ENCODE results near the gene ARAP2. TPM values are rescaled to one million over a fixed set of nuclear protein-coding genes. Genes with fewer than 3 reads are reported as not detected.
A peak's percentile ranks its signal among the peaks of the same experiment; 100 is the strongest.

ARAP2 gene
- total RNA-seq, 2 donors from 2014 or later, result 24.5 to 90.8 TPM

- ATAC-seq, result no peak
- Mint-ChIP-seq H3K36me3 (peaks cover 0 to 19% of the 10 kb centered on the region in 2 donors), H3K27ac (peak overlapping the region; percentile 48 to 88)
These were observed 25.3 kb upstream of the ARAP2 start for GRCh38 chr4:36269533-36270173.

GRCh38 chr4:36269101-36269500, 24.8 kb upstream of the ARAP2 start:
- Mint-ChIP-seq H3K36me3 (peaks cover 0 to 19% of the 10 kb centered on the region in 2 donors), H3K27ac (peak overlapping the region; percentile 48 to 88)
- no peak for DNase-seq (ENCODE audit: low spot score in 2 of 2)

More at GRCh38 chr4:36269533-36270173, 25.3 kb upstream of the ARAP2 start:
- peaks cover 0 to 15% of the 10 kb centered on the region in 2 donors for H3K9me3 Mint-ChIP-seq
- DNase-seq (ENCODE audit: low spot score in 2 of 2), result no peak

GRCh38 chr4:36267486-36268268, 23.4 kb upstream of the ARAP2 start:
- DNase-seq (ENCODE audit: low spot score in 2 of 2) (no peak), ATAC-seq (peak in 1 of 2 donors; percentile 45)
- Mint-ChIP-seq H3K36me3 (peaks cover 0 to 19% of the 10 kb centered on the region in 2 donors), H3K9me3 (peaks cover 0 to 15% of the 10 kb centered on the region in 2 donors), H3K27ac (peak overlapping the region in 1 of 2 donors; percentile 14)

More at GRCh38 chr4:36269101-36269500, 24.8 kb upstream of the ARAP2 start:
- H3K9me3 Mint-ChIP-seq, result peaks cover 0 to 15% of the 10 kb centered on the region in 2 donors
- peak; percentile 81 to 95 for ATAC-seq

GRCh38 chr4:36264207-36264826, 20.0 kb upstream of the ARAP2 start:
- Mint-ChIP-seq H3K36me3 (peaks cover 0 to 25% of the 10 kb centered on the region in 2 donors), H3K9me3 (peaks cover 0 to 15% of the 10 kb centered on the region in 2 donors), H3K27ac (no peak overlapping the region)
- peak in 1 of 2 donors; percentile 27 for ATAC-seq
- DNase-seq (ENCODE audit: low spot score in 2 of 2), result no peak

- peaks cover 0 to 8% of the 10 kb centered on the region in 2 donors for H3K9me3 Mint-ChIP-seq
- peaks cover 0 to 17% of the 10 kb centered on the region in 2 donors for H3K36me3 Mint-ChIP-seq
- no peak for ATAC-seq
- no peak for DNase-seq (ENCODE audit: low spot score in 2 of 2)
- no peak overlapping the region for H3K27ac Mint-ChIP-seq
These were observed 16.4 kb upstream of the ARAP2 start for GRCh38 chr4:36260731-36261130.

GRCh38 chr4:36256398-36256891, 12.1 kb upstream of the ARAP2 start:
- DNase-seq (ENCODE audit: low spot score in 2 of 2) (peak in 1 of 2 donors; percentile 38), ATAC-seq (peak; percentile 55 to 57)
- peaks cover 0 to 12% of the 10 kb centered on the region in 2 donors for H3K36me3 Mint-ChIP-seq
- H3K9me3 Mint-ChIP-seq, result peaks cover 0 to 4% of the 10 kb centered on the region in 2 donors
- peak overlapping the region; percentile 79 to 97 for H3K27ac Mint-ChIP-seq

GRCh38 chr4:36255577-36255976, 11.3 kb upstream of the ARAP2 start:
- DNase-seq (ENCODE audit: low spot score in 2 of 2) (peak in 1 of 2 donors; percentile 40), ATAC-seq (peak; percentile 94 to 96)
- peaks cover 0 to 6% of the 10 kb centered on the region in 2 donors for H3K36me3 Mint-ChIP-seq
- peak overlapping the region; percentile 79 to 97 for H3K27ac Mint-ChIP-seq
- peaks cover 0 to 4% of the 10 kb centered on the region in 2 donors for H3K9me3 Mint-ChIP-seq

GRCh38 chr4:36254371-36254770, 10.1 kb upstream of the ARAP2 start:
- ATAC-seq, result no peak
- peak overlapping the region; percentile 26 to 79 for H3K27ac Mint-ChIP-seq
- peaks cover 0 to 4% of the 10 kb centered on the region in 2 donors for H3K9me3 Mint-ChIP-seq
- no peak for DNase-seq (ENCODE audit: low spot score in 2 of 2)
- peaks cover 0 to 6% of the 10 kb centered on the region in 2 donors for H3K36me3 Mint-ChIP-seq

GRCh38 chr4:36251983-36252382, 7.7 kb upstream of the ARAP2 start:
- H3K27ac Mint-ChIP-seq, result no peak overlapping the region
- DNase-seq (ENCODE audit: low spot score in 2 of 2) (no peak), ATAC-seq (no peak)
- no peaks in the 10 kb centered on the region for H3K36me3 Mint-ChIP-seq
- H3K9me3 Mint-ChIP-seq, result no peaks in the 10 kb centered on the region

GRCh38 chr4:36249610-36250009, 5.3 kb upstream of the ARAP2 start:
- H3K27ac Mint-ChIP-seq, result no peak overlapping the region
- ATAC-seq (peak in 1 of 2 donors; percentile 53), DNase-seq (ENCODE audit: low spot score in 2 of 2) (no peak)
- H3K9me3 Mint-ChIP-seq, result no peaks in the 10 kb centered on the region
- H3K36me3 Mint-ChIP-seq, result no peaks in the 10 kb centered on the region

- ATAC-seq (peak; percentile 46 to 55), DNase-seq (ENCODE audit: low spot score in 2 of 2) (peak; percentile 56 to 69)
- peak overlapping the region; percentile 94 to 97 for H3K27ac Mint-ChIP-seq
- no peaks in the 10 kb centered on the region for H3K9me3 Mint-ChIP-seq
- peaks cover 14 to 45% of the 10 kb centered on the region in 2 donors for H3K36me3 Mint-ChIP-seq
These were observed 708 bp downstream of the ARAP2 start for GRCh38 chr4:36243355-36244256.

- H3K27ac Mint-ChIP-seq, result peak overlapping the region; percentile 94 to 97
- no peak for DNase-seq (ENCODE audit: low spot score in 2 of 2)
- peaks cover 20 to 53% of the 10 kb centered on the region in 2 donors for H3K36me3 Mint-ChIP-seq
- ATAC-seq, result no peak
- peaks cover 4 to 6% of the 10 kb centered on the region in 2 donors for H3K9me3 Mint-ChIP-seq
These were observed 1.5 kb downstream of the ARAP2 start for GRCh38 chr4:36242629-36243354.

- ATAC-seq (no peak), DNase-seq (ENCODE audit: low spot score in 2 of 2) (no peak)
- Mint-ChIP-seq H3K9me3 (peaks cover 4 to 6% of the 10 kb centered on the region in 2 donors), H3K36me3 (peaks cover 21 to 63% of the 10 kb centered on the region in 2 donors), H3K27ac (peak overlapping the region; percentile 94 to 97)
These were observed 2.5 kb downstream of the ARAP2 start for GRCh38 chr4:36241771-36242170.

GRCh38 chr4:36237366-36238313, 6.7 kb downstream of the ARAP2 start:
- H3K27ac Mint-ChIP-seq, result peak overlapping the region in 1 of 2 donors; percentile 85

More at GRCh38 chr4:36237366-36238313, 6.7 kb downstream of the ARAP2 start:
- DNase-seq (ENCODE audit: low spot score in 2 of 2) (no peak), ATAC-seq (peak in 1 of 2 donors; percentile 34)
- Mint-ChIP-seq H3K36me3 (peaks cover 29 to 90% of the 10 kb centered on the region in 2 donors), H3K9me3 (peaks cover 12 to 19% of the 10 kb centered on the region in 2 donors)

All from activated naive CD4-positive, alpha-beta T cell treated with anti-CD3 and anti-CD28 coated beads, Interleukin-2, amount 50 U/mL, for 72 hours (primary cell).